GM18507 (cell line): ENCODE measurements around the gene GIT2.

Source experiments
- DNase-seq: peaks from one replicate; pipeline ENCODE4 v3.0.0; 2011; ENCODE audit warnings: low read depth; ENCODE audit not compliant: insufficient read length; ENCODE audit errors: extremely low spot score
- FAIRE-seq: peaks from 2 replicates; lab custom pipeline; 2011; peaks lifted over from hg19 to GRCh38; lab: Jason Lieb, UNC

GIT2 gene

DNA sequence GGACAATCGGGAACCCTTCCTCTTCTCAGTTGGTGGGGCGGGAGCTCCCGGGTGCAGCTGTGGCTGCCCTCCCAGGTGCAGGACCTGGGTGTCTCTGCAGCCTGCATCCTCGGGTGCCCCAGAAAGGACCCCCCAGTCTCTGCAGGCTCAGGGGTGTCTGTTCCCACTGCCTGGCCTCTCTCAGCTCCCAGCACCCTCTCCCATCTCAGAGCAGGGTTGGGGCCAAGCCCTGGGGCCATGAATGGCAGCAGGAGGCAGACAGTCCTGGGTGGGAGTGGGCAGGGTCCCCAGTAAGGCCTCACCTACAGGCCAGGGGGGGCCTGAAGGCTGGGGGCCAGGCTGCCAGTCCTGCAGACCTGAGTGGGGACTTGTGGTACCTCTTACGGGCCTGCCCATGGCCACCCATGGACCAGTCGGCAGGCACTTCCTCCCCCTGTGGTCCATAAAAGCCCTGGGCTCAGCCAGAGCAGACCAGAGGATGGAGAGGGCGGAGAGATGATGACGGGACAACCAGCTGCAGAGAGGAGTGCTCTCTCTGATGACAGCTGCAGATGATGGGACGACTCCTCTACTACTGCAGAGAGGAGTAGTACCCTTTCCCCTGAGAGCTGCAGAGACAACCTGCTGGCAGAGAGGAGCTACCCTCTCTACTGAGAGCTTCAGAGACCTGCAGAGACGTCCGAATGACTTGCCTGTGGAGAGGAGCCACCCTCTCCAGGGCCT, 69.5 kb downstream of the GIT2 start:
- DNase-seq (no peak), FAIRE-seq (no peak)

DNA sequence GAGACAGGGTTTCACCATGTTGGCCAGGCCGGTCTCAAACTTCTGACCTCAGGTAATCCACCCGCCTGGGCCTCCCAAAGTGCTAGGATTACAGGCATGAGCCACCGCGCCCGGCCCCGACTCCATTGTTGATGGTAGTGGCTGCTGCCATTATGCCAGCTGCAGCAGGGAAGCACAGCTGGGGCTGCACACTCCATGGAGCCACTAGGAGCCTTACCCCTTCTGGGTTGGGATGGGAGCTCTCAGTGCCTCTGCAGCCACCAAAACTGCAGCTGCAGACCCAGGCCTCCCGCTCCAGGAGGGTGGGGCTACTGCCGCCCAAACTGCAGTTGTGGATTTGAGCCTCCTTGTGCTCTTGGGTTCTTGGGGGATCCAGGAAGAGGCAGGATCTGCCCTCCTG, 70.2 kb downstream of the GIT2 start:
- FAIRE-seq (no peak), DNase-seq (no peak)

DNA sequence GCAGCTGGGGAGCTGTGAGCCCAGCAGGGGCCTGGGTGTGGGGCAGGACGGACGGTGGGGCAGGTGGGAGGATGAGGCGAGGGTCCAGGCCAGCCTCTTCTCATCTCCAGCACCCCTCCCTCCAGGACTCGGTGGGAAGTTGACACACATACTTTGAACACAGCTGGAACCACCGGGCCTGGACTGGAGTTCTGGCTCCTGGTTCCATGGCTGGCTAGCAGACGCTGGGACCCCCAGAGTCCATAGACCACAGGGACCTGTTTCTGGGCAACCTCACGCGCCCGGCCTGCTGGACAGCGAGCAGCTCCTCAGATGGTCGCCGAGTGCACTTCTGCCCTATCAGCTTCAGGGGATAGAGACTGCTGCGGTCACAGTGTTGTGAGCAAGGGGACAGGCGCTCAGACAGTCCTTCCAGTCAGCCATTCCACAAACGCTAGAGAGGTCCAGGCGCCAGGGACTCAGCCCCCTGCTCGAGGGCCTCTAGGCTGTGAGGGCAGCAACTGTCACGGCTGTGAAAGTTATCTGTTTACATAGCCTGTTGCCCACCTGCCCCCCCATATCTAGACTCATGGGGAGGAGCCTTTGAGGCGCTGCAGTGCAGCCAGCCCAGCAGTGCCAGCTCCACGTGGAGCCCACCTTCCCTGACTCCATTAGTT, 70.9 kb downstream of the GIT2 start:
- DNase-seq (no peak), FAIRE-seq (no peak)

DNA sequence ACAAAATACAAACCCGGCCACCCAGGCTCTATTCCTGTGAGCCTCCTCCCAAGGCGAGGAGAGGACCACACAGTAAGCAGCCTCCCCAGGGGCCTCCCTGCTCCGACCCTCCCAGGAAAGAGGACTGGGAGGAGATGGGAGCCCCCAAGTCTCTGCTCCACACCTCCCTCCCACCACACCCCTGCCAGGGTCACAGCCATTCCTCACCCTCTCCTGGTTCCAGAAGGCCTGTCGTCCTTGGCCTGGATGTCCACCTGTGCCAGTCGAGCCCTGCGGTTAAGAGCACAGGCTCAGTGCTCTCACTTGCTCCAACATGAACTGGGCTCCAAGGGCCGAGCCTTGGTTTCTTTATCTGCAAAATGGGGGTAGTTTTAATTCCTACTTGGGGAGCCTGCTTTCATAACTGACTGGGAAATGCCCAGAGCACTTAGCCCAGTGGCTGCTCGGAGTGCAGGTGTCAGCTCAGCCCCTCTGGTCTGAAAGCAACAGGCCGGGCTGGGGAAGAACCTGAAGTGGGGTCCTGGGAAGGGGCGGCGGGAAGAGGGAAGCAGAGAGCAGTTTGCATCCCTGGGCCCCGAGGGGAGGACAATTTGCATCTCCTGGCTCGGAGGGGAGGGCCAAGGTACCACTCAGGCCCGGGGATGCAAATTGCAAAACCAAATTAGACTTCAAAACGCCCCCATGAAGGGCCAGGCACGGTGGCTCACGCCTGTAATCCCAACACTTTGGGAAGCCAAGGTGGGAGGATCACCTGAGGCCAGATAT, 72.5 kb downstream of the GIT2 start:
- no peak for DNase-seq
- no peak for FAIRE-seq

DNA sequence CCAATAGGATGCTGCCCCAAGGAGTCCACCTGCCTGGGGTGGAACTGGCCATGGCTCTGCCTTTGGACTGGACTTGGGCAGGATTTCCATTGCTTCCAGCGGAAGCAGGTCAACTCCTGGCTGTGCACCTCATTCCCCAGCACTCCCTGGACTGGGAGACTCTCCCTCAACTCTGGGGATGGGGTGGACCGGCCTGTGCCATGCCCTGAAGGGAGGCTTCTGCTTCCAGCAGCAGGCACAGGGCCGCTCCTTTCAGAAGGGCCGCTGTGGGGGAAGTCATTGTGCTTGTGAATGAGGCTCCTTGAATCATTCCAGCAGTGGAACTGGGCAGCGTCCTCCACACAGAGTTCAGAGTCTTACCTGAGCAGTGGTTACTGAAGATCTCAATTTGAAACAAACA, 73.1 kb downstream of the GIT2 start:
- DNase-seq (no peak), FAIRE-seq (no peak)

DNA sequence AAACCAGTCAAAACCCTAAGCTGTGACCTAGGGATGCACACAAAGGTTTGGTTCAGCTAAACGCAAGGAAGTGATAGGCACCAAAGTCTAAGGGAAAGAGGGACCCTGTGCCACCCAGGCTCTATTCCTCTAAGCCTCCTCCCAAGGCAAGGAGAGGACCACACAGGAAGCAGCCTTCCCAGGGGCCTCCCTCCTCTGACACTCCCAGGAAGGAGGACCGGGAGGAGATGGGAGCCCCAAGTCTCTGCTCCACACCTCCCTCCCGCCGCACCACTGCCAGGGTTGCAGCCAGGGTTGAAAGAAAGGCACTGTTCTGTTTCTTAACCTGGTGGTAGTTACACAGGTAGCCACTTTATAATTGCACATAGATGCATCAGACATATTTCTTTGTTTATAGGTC, 74.2 kb downstream of the GIT2 start:
- no peak for DNase-seq
- no peak for FAIRE-seq

DNA sequence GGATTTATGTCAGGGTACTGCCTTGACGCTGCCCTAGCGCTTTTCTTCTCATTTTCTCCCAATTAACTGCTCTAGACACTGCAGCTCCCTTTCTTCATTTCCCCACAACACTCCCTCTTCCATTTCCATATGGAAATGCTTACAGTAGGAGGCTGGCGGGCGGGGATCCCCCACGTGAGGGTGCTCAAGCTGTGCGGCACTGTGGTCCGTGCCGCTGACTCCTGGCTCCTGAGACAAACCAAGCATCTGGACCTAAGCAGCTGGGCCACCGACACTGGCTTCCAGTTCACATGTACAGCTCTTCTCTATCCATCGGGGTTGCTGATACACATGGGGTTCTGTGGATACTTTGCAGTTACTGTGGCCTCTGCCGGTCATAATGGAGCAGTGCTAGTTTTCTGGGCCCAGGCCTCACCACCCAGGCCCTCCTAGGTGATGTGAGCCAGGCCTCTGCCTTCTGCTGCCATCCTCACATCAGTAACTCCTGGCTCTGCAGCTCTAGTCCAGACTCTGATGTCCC, 75.8 kb downstream of the GIT2 start:
- FAIRE-seq = no peak

DNA sequence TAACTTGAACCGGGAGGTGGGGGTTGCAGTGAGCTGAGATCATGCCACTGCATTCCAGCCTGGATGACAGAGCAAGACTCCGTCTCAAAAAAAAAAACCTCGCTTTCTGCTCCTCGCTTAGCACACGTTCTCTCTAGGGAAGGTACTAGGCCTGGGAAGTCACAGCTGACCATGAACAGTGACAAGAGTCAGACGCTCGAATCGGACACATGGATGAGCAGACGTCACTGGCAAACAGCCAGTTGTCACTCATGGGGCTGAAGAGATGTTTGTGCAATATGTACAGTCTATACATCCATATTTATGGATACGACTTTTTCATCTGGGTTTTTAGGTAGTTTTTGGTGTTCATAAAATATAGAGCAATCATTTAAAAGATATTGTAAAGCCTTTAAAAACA, 76.7 kb downstream of the GIT2 start:
- DNase-seq = no peak
- FAIRE-seq = no peak

More for the DNA sequence above, 75.8 kb downstream of the GIT2 start:
- no peak for DNase-seq

DNA sequence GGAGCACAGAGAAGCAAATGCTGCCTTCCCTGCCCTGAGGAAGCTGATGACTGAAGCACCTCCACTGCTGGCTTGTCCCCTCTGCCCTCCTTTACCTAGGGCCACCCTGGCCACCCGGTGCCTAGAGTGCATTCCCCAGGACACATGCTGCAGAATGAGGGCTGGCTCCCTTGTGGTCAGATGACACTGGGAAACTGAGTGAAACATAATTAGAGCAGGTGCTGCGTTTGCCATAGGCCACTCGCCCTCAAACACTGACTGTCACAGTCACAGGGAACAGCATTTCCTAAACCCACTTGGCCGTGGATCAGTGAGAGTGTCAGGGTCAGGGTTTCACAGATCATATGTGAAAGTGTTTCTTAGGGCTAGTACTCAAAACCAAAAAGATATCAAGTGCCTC, 80.1 kb downstream of the GIT2 start:
- DNase-seq (no peak), FAIRE-seq (no peak)

DNA sequence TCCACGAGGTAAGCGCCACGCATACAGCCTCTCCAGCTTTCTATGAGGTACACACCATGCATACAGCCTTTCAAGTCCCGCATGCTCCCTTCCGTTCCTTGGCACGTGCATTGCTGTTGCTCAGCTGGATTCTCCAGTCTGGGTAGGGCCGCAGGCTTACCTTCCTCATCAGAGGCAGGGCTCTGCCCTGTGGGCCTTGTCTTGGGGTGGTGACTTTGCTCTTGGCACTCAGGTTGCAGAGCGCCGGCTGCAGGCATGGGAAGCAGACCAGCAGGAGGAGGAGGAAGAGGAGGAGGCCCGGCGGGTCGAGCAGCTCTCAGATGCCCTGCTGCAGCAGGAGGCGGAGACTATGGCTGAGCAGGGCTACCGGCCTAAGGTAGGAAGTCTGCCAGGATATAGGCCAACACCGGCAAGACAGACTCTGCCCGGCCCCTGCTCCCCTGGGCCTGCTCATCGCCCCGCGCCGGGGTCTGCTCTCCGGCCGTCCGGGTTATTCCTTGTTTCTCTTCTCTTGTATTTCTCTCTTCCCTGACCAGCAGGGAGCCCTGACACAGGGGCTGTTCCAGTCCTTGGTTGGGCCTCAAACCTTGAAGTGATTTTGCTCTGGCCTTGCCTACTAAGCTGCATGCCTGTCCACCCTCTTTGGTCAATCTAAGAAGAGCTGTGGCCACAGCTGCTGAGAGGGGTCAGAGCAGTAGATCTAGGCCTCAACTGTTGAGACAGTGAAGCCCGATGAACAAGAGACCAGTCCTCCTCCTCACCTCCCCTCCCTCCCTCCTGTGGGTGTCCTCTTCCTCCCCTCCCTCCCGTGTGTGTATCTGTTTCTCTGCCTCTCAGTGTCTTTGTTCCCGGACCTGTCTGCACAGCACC, 80.8 kb downstream of the GIT2 start:
- no peak for FAIRE-seq
- no peak for DNase-seq

DNA sequence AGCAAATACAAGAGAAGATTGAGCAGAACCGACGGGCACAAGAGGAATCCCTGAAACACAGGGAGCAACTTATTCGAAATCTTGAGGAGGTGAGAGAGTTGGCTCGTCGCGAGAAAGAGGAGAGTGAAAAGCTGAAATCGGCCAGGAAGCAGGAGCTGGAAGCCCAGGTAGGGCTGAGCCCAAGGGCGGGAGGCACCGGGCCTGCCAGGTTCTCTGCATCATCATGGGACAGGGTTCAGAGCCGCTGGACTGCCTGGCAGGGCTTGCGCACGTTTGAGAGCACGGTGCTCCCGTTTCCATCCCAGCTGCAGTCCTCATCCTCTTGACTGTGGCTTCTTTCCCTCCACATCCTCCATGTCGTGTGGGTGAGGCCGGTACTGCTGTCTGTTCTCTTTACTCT, 81.7 kb downstream of the GIT2 start:
- DNase-seq = no peak
- FAIRE-seq = no peak

DNA sequence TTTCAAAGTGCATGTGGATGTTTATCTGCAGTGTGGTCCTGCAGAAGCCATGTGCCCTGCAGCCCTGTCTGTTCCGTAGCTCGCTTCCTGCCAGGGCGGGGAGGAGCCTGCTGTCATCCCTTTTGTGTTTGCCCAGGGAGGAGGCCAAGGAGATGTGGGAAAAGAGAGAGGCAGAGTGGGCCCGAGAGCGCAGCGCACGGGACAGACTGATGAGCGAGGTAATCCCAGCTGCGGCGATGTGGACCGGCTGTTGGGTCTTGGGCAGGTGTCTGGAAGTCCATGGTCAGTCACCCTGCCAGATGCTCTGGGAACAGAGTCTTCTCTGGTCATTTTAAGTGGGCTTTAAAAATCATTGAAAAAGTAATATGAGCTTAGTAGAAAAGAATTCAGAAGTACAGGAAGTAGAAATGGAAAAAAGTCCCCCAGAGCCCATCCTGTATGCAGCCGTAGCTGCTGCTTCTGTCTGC, 83.3 kb downstream of the GIT2 start:
- DNase-seq (no peak), FAIRE-seq (no peak)

DNA sequence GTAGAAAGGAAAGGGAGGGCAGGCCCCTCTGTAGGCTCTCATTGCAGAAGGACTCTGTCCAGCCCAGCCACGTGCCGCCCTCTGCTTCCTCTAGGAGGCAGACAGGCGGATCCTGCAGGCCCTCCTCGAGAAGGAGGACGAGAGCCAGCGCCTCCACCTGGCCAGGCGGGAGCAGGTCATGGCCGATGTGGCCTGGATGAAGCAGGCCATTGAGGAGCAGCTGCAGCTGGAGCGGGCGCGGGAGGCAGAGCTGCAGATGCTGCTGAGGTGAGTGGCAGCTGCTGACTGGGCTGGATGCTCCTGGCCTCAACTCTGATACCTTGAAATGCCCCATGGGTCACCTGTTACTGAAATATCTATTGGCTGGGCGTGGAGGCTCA, 85.2 kb downstream of the GIT2 start:
- no peak for DNase-seq
- no peak for FAIRE-seq

DNA sequence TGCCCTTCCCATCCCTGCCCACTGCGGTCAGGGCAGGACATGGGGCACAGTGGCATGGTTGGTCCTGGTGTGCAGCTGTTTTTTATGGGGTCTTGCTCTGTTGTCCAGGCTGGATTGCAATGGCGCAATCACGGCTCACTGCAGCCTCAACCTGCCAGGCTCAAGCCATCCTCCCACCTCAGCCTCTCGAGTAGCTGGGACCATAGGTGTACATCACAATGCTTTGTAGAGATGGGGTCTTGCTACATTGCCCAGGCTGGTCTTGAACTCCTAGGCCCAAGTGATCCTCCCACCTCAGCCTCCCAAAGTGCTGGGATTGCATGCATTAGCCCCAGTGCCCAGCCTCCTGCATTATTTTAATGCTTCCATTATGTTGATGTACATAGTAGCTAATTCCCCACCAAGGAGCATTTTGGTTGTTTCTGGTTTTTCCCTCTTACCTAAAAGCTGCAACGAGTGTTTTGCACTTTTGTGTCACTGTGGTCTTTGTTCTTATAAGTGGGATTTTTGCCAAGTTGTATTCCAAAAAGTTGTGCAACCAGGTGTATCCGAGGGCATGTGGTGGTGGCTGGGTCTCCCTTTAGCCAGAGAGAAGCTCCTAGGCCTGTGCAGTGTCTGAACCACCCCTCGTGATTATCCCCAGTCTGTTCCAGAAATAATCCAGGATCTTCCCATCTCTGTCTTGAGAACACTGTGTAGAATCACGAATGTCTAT, 85.8 kb downstream of the GIT2 start:
- FAIRE-seq (no peak), DNase-seq (no peak)

DNA sequence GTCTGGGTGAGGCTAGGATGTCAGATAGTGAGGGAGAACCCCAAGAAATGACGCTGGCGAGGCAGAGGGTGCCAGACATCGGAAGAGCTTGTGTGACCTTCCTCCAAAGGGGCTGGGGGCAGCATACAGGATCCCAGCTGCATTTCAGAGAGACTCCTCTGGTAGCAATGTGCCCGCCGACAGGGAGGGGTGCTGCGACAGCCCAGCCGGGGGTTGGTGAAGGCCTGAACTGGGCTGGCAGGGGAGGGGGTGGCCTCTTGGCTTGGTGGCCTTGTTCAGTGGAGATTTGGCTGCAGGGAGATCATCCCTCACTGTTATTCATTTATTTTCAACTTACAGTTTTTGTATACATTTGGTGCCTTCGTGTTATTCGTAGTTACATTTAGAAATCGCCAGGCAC, 90.9 kb downstream of the GIT2 start:
- DNase-seq = no peak
- no peak for FAIRE-seq

DNA sequence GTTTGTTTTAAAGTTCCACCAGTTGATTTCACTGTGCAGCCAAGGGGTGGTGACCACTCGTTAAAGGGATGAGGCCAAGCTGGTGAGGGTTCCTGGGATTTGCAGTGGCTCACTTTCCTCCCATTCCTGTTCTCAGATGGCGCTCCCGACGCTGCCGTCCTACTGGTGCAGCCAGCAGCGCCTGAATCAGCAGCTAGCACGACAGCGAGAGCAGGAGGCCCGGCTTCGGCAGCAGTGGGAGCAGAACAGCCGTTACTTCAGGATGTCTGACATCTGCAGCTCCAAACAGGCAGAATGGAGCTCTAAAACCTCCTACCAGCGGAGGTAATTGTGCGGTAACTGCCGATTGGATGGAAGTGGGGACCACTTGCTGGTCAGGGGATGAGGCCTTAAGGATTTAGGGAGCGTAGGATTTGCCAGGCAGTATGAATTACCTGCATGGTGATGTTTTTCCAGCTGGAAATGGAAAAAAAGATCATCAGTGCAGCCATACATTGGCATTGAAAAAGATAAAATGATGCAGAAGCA, 93.2 kb downstream of the GIT2 start:
- no peak for DNase-seq
- FAIRE-seq = no peak

DNA sequence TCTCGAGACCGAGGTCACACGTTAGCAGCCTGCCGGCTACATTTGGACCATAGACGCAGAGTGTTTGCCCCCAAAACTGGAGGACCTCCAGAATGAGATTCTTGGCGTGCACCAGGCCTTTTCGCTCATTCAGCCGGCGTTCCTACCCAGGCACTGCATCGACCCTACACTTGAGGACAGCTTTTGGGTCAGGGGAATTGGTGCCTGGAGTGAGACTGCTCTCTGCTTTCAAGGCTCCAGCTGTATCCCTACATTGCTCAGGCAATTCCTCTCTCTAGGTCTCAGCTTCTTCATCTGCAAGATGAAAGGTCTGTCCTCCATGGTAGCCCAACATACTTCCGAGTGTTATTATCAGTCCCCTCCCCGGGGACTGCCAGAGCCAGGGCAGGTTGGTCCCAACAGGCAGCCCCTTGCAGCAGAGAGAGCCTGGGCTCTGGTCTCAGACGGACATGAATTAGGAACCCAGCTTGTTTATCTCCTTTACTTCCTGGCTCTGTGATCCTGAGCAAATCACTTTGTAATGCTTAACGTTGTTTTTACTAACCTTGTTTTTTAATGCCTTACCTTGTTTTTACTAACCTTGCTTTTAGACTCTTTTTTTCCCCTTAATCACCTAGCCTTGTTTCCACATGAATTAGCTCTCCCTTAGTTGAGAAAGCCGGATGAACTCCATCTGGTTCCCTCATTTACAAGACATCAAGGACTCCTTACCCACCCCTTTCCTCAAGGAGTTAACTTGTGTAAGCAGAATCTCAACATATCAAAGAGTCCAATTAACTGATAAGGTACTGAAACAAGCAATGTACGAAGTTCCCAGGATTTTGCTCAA, 95.2 kb downstream of the GIT2 start:
- DNase-seq (no peak), FAIRE-seq (no peak)
